ENCODE measurements around the gene GFRA1.

The GFRA1 gene

GRCh38 chr10:116157485-116157884 is 115.5 kb downstream of the GFRA1 start:
- CTCF ChIA-PET = no interaction called here
- Histone ChIP-seq H3K4me1 (ENCODE audit: control insufficient read depth, insufficient read depth, low read length) (no peaks in the 10 kb centered on the region), H3K27ac (ENCODE audit: extremely low read depth, low read depth, low read length) (no peak overlapping the region), H3K9me3 (ENCODE audit: control insufficient read depth, insufficient read depth, low read depth, low read length) (no peaks in the 10 kb centered on the region), H3K36me3 (ENCODE audit: control insufficient read depth in 2 of 2, insufficient read depth in 1 of 2, low read length in 2 of 2) (no peaks in the 10 kb centered on the region), H3K4me3 (ENCODE audit: low read depth, low read length) (no peak overlapping the region)
- POLR2A ChIA-PET = no interaction called here
- TF ChIP-seq ZNF510 (tag by site-specific recombination; IDR thresholded peaks at IDR 0.05; ENCODE audit: insufficient replicate concordance) (no peak), ZNF76 (tag by site-specific recombination; IDR thresholded peaks at IDR 0.05; ENCODE audit: borderline replicate concordance, low read depth) (no peak), ZNF324 (tag by site-specific recombination; IDR thresholded peaks at IDR 0.05) (no peak), YY2 (tag by site-specific recombination; IDR thresholded peaks at IDR 0.05) (no peak), ZNF2 (tag by site-specific recombination; IDR thresholded peaks at IDR 0.05) (no peak), ZNF239 (tag by site-specific recombination; IDR thresholded peaks at IDR 0.05) (no peak), SETDB1 (IDR thresholded peaks at IDR 0.05; ENCODE audit: insufficient read length, low read length) (no peak), ZSCAN18 (tag by site-specific recombination; IDR thresholded peaks at IDR 0.05) (no peak)
- TF ChIP-seq, protein P1, sequence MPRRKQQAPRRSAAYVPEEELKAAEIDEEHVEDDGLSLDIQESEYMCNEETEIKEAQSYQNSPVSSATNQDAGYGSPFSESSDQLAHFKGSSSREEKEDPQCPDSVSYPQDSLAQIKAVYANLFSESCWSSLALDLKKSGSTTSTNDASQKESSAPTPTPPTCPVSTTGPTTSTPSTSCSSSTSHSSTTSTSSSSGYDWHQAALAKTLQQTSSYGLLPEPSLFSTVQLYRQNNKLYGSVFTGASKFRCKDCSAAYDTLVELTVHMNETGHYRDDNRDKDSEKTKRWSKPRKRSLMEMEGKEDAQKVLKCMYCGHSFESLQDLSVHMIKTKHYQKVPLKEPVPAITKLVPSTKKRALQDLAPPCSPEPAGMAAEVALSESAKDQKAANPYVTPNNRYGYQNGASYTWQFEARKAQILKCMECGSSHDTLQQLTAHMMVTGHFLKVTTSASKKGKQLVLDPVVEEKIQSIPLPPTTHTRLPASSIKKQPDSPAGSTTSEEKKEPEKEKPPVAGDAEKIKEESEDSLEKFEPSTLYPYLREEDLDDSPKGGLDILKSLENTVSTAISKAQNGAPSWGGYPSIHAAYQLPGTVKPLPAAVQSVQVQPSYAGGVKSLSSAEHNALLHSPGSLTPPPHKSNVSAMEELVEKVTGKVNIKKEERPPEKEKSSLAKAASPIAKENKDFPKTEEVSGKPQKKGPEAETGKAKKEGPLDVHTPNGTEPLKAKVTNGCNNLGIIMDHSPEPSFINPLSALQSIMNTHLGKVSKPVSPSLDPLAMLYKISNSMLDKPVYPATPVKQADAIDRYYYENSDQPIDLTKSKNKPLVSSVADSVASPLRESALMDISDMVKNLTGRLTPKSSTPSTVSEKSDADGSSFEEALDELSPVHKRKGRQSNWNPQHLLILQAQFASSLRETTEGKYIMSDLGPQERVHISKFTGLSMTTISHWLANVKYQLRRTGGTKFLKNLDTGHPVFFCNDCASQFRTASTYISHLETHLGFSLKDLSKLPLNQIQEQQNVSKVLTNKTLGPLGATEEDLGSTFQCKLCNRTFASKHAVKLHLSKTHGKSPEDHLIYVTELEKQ (tag by site-specific recombination; IDR thresholded peaks at IDR 0.05; ENCODE audit: borderline replicate concordance) = no peak

DNA sequence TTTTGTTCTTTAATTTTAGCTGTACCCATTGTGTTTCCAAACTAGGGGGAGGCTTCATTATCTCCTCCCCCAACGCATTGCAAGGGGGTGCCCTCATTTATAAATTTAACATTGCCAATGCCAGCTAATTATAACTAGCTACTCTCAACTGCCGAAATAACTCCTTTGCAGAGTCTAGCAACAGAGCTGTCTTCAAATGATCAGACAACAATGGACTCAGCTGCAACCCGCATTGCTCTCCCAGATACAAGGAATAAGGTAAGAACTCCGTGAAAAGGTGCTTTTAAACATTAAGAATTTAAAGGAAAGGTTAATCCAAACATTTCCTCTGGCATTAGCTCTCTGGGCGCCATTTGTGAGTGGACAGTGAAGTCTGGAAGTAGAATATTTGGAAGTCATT is 116.2 kb downstream of the GFRA1 start:
- TF ChIP-seq ZNF513 (tag by site-specific recombination; IDR thresholded peaks at IDR 0.05) (no peak), ZBTB7A (tag by site-specific recombination; IDR thresholded peaks at IDR 0.05; ENCODE audit: low read depth) (no peak), ZNF610 (tag by site-specific recombination; IDR thresholded peaks at IDR 0.05; ENCODE audit: borderline replicate concordance) (no peak), ZIC2 (tag by site-specific recombination; IDR thresholded peaks at IDR 0.05) (no peak), ZNF133 (tag by site-specific recombination; IDR thresholded peaks at IDR 0.05) (no peak)
- TF ChIP-seq, protein P2, sequence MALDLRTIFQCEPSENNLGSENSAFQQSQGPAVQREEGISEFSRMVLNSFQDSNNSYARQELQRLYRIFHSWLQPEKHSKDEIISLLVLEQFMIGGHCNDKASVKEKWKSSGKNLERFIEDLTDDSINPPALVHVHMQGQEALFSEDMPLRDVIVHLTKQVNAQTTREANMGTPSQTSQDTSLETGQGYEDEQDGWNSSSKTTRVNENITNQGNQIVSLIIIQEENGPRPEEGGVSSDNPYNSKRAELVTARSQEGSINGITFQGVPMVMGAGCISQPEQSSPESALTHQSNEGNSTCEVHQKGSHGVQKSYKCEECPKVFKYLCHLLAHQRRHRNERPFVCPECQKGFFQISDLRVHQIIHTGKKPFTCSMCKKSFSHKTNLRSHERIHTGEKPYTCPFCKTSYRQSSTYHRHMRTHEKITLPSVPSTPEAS (tag by site-specific recombination; IDR thresholded peaks at IDR 0.05) = no peak
- TF ChIP-seq, protein P3, sequence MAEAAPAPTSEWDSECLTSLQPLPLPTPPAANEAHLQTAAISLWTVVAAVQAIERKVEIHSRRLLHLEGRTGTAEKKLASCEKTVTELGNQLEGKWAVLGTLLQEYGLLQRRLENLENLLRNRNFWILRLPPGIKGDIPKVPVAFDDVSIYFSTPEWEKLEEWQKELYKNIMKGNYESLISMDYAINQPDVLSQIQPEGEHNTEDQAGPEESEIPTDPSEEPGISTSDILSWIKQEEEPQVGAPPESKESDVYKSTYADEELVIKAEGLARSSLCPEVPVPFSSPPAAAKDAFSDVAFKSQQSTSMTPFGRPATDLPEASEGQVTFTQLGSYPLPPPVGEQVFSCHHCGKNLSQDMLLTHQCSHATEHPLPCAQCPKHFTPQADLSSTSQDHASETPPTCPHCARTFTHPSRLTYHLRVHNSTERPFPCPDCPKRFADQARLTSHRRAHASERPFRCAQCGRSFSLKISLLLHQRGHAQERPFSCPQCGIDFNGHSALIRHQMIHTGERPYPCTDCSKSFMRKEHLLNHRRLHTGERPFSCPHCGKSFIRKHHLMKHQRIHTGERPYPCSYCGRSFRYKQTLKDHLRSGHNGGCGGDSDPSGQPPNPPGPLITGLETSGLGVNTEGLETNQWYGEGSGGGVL (tag by site-specific recombination; IDR thresholded peaks at IDR 0.05) = no peak
- no peak overlapping the region for H3K27ac ChIP-seq (ENCODE audit: extremely low read depth, low read depth, low read length)
- H3K9me3 ChIP-seq (ENCODE audit: control insufficient read depth, insufficient read depth, low read depth, low read length) = no peaks in the 10 kb centered on the region
- no peaks in the 10 kb centered on the region for H3K36me3 ChIP-seq (ENCODE audit: control insufficient read depth in 2 of 2, insufficient read depth in 1 of 2, low read length in 2 of 2)
- POLR2A ChIA-PET = no interaction called here
- no peak overlapping the region for H3K4me3 ChIP-seq (ENCODE audit: low read depth, low read length)
- H3K4me1 ChIP-seq (ENCODE audit: control insufficient read depth, insufficient read depth, low read length) = no peaks in the 10 kb centered on the region
- CTCF ChIA-PET = interaction anchor here (0.6 kb wide), 1 partner anchor 12 kb away, joined by 4 read pairs; no protein-coding TSS in a partner anchor

Measured in HEK293 (cell line).